A673 (cell line): Measurements from ENCODE around the gene ATP10B. TPM values are rescaled to one million over a fixed set of nuclear protein-coding genes. Genes with fewer than 3 reads are reported as not detected.

ENCODE experiments used
- BruUV-seq: library from RNA; stranded (reverse); fragments of 400-500 nt; replicated peaks from 2 replicates; lab custom pipeline; 2021; lab: Mats Ljungman, UMichigan
- CTCF ChIA-PET: fragments of 300-600 bp; sonication (Branson Sonifier 250); formaldehyde crosslinking; loops from one replicate; lab custom pipeline; 2022; ENCODE audit warnings: antibody characterized with exemption; lab: Charles Lee
- POLR2A ChIA-PET: fragments of 300-600 bp; sonication (Branson Sonifier 250); formaldehyde crosslinking; loops from one replicate; lab custom pipeline; 2022; ENCODE audit warnings: antibody characterized with exemption; ENCODE audit not compliant: low non-redundant PET; lab: Charles Lee
- DNase-seq: peaks from one replicate; pipeline ENCODE4 v3.0.0-alpha.2; 2015; ENCODE audit warnings: low spot score
- H3K27ac ChIP-seq: fragments of 200-600 bp; sonication (generic); 2 replicates; pipeline ENCODE4 v1.5.1; 2016; ENCODE audit warnings: mixed run types, low read depth, mild to moderate bottlenecking, mixed read lengths, antibody characterized with exemption, low read length; ENCODE audit not compliant: poor library complexity, severe bottlenecking
- H3K27me3 ChIP-seq: fragments of 200-600 bp; sonication (generic); replicated peaks from 2 replicates; pipeline ENCODE4 v1.6.1; 2017; ENCODE audit warnings: mixed run types, low read depth, mild to moderate bottlenecking, mixed read lengths, antibody characterized with exemption, low read length; ENCODE audit not compliant: insufficient read depth, poor library complexity
- H3K36me3 ChIP-seq: fragments of 200-600 bp; sonication (generic); 2 replicates; pipeline ENCODE4 v1.6.1; 2016; ENCODE audit warnings: mixed run types, mild to moderate bottlenecking, mixed read lengths, antibody characterized with exemption, low read length; ENCODE audit not compliant: insufficient read depth, poor library complexity, severe bottlenecking
- H3K4me1 ChIP-seq: fragments of 200-600 bp; sonication (generic); 2 replicates; pipeline ENCODE4 v1.6.1; 2017; ENCODE audit warnings: mixed run types, mild to moderate bottlenecking, mixed read lengths, antibody characterized with exemption, low read length; ENCODE audit not compliant: insufficient read depth, poor library complexity, severe bottlenecking
- H3K4me3 ChIP-seq: fragments of 200-600 bp; sonication (generic); 2 replicates; pipeline ENCODE4 v1.5.1; 2016; ENCODE audit warnings: low read depth, mixed run types, mild to moderate bottlenecking, mixed read lengths, low read length; ENCODE audit not compliant: poor library complexity, severe bottlenecking
- H3K9me3 ChIP-seq: fragments of 200-600 bp; sonication (generic); 2 replicates; pipeline ENCODE4 v1.6.1; 2016; ENCODE audit warnings: mixed run types, low read depth, mild to moderate bottlenecking, mixed read lengths, antibody characterized with exemption, low read length; ENCODE audit not compliant: poor library complexity, severe bottlenecking
- CTCF ChIP-seq: fragments of 300-800, 200-600 bp; sonication (generic); conservative IDR thresholded peaks from 2 replicates; pipeline ENCODE4 v1.5.1; 2017; ENCODE audit warnings: low read depth, mild to moderate bottlenecking, antibody characterized with exemption, low read length, moderate library complexity, mixed read lengths
- EZH2 ChIP-seq: fragments of 200-600 bp; sonication (generic); IDR thresholded peaks from 2 replicates; pipeline ENCODE4 v1.6.1; 2017; ENCODE audit warnings: borderline replicate concordance, low read depth, mild to moderate bottlenecking, mixed read lengths, antibody characterized with exemption, low read length; ENCODE audit not compliant: poor library complexity, severe bottlenecking
- intact Hi-C: fragments of 100-400 bp; cut with micrococcal nuclease; formaldehyde crosslinking; loops from one replicate; pipeline ENCODE4 v1.10.0; 2022; ENCODE audit not compliant: unreplicated experiment
- total RNA-seq: library from RNA; stranded (reverse); gene quantifications from 2 replicates; pipeline ENCODE4 v1.2.3, GENCODE V29; 2021

Gene ATP10B
- total RNA-seq, 1 experiment from 2014 or later, result not detected

GRCh38 chr5:160537116-160537515, 314.9 kb downstream of the ATP10B start:
- BruUV-seq, result no TSS peak
- no peak for DNase-seq

GRCh38 chr5:160534914-160535313, 317.1 kb downstream of the ATP10B start:
- intact Hi-C loops, result no loop called here
- ChIA-PET CTCF (no interaction called here), POLR2A (no interaction called here)
- Histone ChIP-seq H3K36me3 (no peaks in the 10 kb centered on the region), H3K27ac (no peak overlapping the region), H3K27me3 (peaks cover 10% of the 10 kb centered on the region), H3K9me3 (no peaks in the 10 kb centered on the region), H3K4me1 (no peaks in the 10 kb centered on the region), H3K4me3 (no peak overlapping the region)
- DNase-seq, result no peak
- no peak for TF ChIP-seq CTCF
- no peak for TF ChIP-seq EZH2
- BruUV-seq, result no TSS peak

More at GRCh38 chr5:160537116-160537515, 314.9 kb downstream of the ATP10B start:
- Histone ChIP-seq H3K4me3 (no peak overlapping the region), H3K4me1 (no peaks in the 10 kb centered on the region), H3K9me3 (no peaks in the 10 kb centered on the region), H3K27ac (no peak overlapping the region), H3K27me3 (peaks cover 7% of the 10 kb centered on the region), H3K36me3 (no peaks in the 10 kb centered on the region)
- no peak for TF ChIP-seq EZH2
- intact Hi-C loops, result no loop called here
- ChIA-PET CTCF (no interaction called here), POLR2A (no interaction called here)

GRCh38 chr5:160534125-160534524, 317.9 kb downstream of the ATP10B start:
- intact Hi-C loops, result no loop called here
- Histone ChIP-seq H3K27me3 (peaks cover 10% of the 10 kb centered on the region), H3K27ac (no peak overlapping the region), H3K36me3 (no peaks in the 10 kb centered on the region), H3K4me3 (no peak overlapping the region), H3K4me1 (no peaks in the 10 kb centered on the region), H3K9me3 (no peaks in the 10 kb centered on the region)
- CTCF ChIA-PET, result no interaction called here
- no peak for DNase-seq
- BruUV-seq, result no TSS peak
- POLR2A ChIA-PET, result no interaction called here
- TF ChIP-seq CTCF, result no peak
- TF ChIP-seq EZH2, result no peak
